ENCODE data around the gene MINK1.

The MINK1 gene

GRCh38 chr17:4942760-4943508, 109.8 kb downstream of the MINK1 start:
- H3K9me3 Mint-ChIP-seq, result no peaks in the 10 kb centered on the region
- no peaks in the 10 kb centered on the region for H3K27me3 Mint-ChIP-seq
- no peak for ATAC-seq (replicated peaks; ENCODE audit: extremely low read depth, poor library complexity, severe bottlenecking)
- DNase-seq (ENCODE audit: low spot score in 2 of 2), result no peak
- H3K4me1 Mint-ChIP-seq, result peaks cover 77% of the 10 kb centered on the region
- H3K36me3 Mint-ChIP-seq (ENCODE audit: insufficient read depth), result peaks cover 65% of the 10 kb centered on the region
- H3K27ac Mint-ChIP-seq (ENCODE audit: low read depth), result peak overlapping the region; percentile 87
- peak overlapping the region; percentile 94 for H3K4me3 Mint-ChIP-seq

DNA sequence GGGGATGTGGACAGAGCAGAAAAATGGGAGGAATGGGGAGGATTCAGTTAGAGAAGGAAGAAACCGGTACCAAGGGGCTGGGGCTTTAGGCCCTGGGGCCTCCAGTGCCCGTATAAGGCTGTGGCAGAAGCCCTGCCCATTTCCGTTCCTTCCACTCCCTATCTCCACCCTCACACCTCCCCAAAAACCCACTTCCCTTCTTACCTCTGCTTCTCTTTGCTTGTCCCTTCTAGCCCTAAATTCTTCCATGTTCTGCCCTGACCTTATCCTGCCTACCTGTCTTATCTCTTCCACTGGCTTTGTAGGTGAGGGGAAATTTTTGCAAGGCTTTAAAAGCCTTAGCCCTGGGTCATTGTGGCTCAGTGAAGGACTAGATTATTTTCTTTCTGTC, 111.0 kb downstream of the MINK1 start:
- Mint-ChIP-seq H3K27me3 (no peaks in the 10 kb centered on the region), H3K4me3 (peak overlapping the region; percentile 94), H3K27ac (ENCODE audit: low read depth) (peak overlapping the region; percentile 77), H3K4me1 (peaks cover 72% of the 10 kb centered on the region), H3K36me3 (ENCODE audit: insufficient read depth) (peaks cover 70% of the 10 kb centered on the region), H3K9me3 (no peaks in the 10 kb centered on the region)
- ATAC-seq (replicated peaks; ENCODE audit: extremely low read depth, poor library complexity, severe bottlenecking) (no peak), DNase-seq (ENCODE audit: low spot score in 2 of 2) (peak in 1 of 2 donors; percentile 32)

DNA sequence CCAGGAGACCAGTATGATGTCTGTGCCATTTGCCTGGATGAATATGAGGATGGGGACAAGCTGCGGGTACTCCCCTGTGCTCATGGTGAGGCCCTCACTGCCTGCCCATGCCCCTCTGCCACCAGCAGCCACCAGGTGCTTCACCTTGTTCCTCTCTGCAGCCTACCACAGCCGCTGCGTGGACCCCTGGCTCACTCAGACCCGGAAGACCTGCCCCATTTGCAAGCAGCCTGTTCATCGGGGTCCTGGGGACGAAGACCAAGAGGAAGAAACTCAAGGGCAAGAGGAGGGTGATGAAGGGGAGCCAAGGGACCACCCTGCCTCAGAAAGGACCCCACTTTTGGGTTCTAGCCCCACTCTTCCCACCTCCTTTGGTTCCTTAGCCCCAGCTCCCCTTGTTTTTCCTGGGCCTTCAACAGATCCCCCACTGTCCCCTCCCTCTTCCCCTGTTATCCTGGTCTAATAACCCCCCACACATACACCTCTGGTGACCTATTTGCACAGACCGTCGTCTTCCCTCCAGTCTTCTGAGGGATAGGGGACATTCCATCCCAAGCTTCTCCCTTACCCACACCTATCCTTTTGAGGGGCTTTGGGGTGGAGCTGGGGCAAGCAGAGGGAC, 111.5 kb downstream of the MINK1 start:
- Mint-ChIP-seq H3K27ac (ENCODE audit: low read depth) (peak overlapping the region; percentile 77), H3K9me3 (no peaks in the 10 kb centered on the region), H3K36me3 (ENCODE audit: insufficient read depth) (peaks cover 69% of the 10 kb centered on the region), H3K4me1 (peaks cover 68% of the 10 kb centered on the region), H3K27me3 (no peaks in the 10 kb centered on the region), H3K4me3 (peak overlapping the region; percentile 94)
- ATAC-seq (replicated peaks; ENCODE audit: extremely low read depth, poor library complexity, severe bottlenecking) (no peak), DNase-seq (ENCODE audit: low spot score in 2 of 2) (no peak)

- H3K36me3 Mint-ChIP-seq (ENCODE audit: insufficient read depth), result peaks cover 66% of the 10 kb centered on the region
- peaks cover 71% of the 10 kb centered on the region for H3K4me1 Mint-ChIP-seq
- ATAC-seq (replicated peaks; ENCODE audit: extremely low read depth, poor library complexity, severe bottlenecking), result peak; percentile 10
- H3K4me3 Mint-ChIP-seq, result peak overlapping the region; percentile 94
- H3K27me3 Mint-ChIP-seq, result no peaks in the 10 kb centered on the region
- H3K27ac Mint-ChIP-seq (ENCODE audit: low read depth), result peak overlapping the region; percentile 77
- peak in 1 of 2 donors; percentile 58 for DNase-seq (ENCODE audit: low spot score in 2 of 2)
- H3K9me3 Mint-ChIP-seq, result no peaks in the 10 kb centered on the region
These were observed 112.2 kb downstream of the MINK1 start for GRCh38 chr17:4945176-4945943.

- Mint-ChIP-seq H3K4me1 (peaks cover 74% of the 10 kb centered on the region), H3K27me3 (no peaks in the 10 kb centered on the region), H3K4me3 (peak overlapping the region; percentile 94), H3K36me3 (ENCODE audit: insufficient read depth) (peaks cover 62% of the 10 kb centered on the region), H3K27ac (ENCODE audit: low read depth) (peak overlapping the region; percentile 77), H3K9me3 (no peaks in the 10 kb centered on the region)
- ATAC-seq (replicated peaks; ENCODE audit: extremely low read depth, poor library complexity, severe bottlenecking) (no peak), DNase-seq (ENCODE audit: low spot score in 2 of 2) (no peak)
These were observed 112.8 kb downstream of the MINK1 start for GRCh38 chr17:4945944-4946280.

GRCh38 chr17:4946312-4946976, 113.3 kb downstream of the MINK1 start:
- DNase-seq (ENCODE audit: low spot score in 2 of 2) (no peak), ATAC-seq (replicated peaks; ENCODE audit: extremely low read depth, poor library complexity, severe bottlenecking) (no peak)
- H3K9me3 Mint-ChIP-seq, result no peaks in the 10 kb centered on the region
- no peaks in the 10 kb centered on the region for H3K27me3 Mint-ChIP-seq
- peaks cover 58% of the 10 kb centered on the region for H3K36me3 Mint-ChIP-seq (ENCODE audit: insufficient read depth)
- peak overlapping the region; percentile 77 for H3K27ac Mint-ChIP-seq (ENCODE audit: low read depth)
- peaks cover 71% of the 10 kb centered on the region for H3K4me1 Mint-ChIP-seq
- H3K4me3 Mint-ChIP-seq, result peak overlapping the region; percentile 94

DNA sequence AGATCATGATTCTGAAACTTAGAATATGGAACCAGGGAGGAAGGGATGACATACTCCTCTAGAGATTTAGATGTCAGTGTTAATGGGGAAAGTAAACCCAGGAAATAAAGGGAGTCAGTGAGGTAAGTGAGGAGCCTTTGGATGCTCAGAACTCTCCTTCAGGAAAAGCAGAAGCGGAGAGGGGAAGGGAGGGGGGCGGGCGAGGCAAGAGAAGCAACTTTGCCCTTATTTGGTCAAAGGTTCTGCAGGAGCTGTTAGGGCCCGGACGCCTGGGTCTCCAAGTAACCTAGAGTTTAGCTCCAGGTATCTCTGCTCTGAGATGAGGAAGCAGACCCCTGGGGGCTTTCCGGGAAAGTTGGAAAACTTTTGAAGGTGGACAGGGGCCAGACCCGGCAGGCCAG, 113.9 kb downstream of the MINK1 start:
- peak overlapping the region; percentile 94 for H3K4me3 Mint-ChIP-seq
- DNase-seq (ENCODE audit: low spot score in 2 of 2) (no peak), ATAC-seq (replicated peaks; ENCODE audit: extremely low read depth, poor library complexity, severe bottlenecking) (no peak)
- H3K9me3 Mint-ChIP-seq, result no peaks in the 10 kb centered on the region
- peaks cover 57% of the 10 kb centered on the region for H3K36me3 Mint-ChIP-seq (ENCODE audit: insufficient read depth)
- no peaks in the 10 kb centered on the region for H3K27me3 Mint-ChIP-seq
- H3K27ac Mint-ChIP-seq (ENCODE audit: low read depth), result peak overlapping the region; percentile 77
- H3K4me1 Mint-ChIP-seq, result peaks cover 66% of the 10 kb centered on the region
